HG02870 (cell line): ENCODE results near the gene TPSB2.
"Not testable (repeated sequence)": the region's sequence is repeated elsewhere in the genome, so short reads cannot be mapped to it uniquely, and the experiment has no call there.

Source experiments
- ATAC-seq: cut with Tn5 transposase; IDR thresholded peaks from one replicate; pipeline ENCODE4 v1.9.1; 2021; ENCODE audit warnings: mild to moderate bottlenecking, moderate library complexity; ENCODE audit not compliant: unreplicated experiment

The TPSB2 gene

DNA sequence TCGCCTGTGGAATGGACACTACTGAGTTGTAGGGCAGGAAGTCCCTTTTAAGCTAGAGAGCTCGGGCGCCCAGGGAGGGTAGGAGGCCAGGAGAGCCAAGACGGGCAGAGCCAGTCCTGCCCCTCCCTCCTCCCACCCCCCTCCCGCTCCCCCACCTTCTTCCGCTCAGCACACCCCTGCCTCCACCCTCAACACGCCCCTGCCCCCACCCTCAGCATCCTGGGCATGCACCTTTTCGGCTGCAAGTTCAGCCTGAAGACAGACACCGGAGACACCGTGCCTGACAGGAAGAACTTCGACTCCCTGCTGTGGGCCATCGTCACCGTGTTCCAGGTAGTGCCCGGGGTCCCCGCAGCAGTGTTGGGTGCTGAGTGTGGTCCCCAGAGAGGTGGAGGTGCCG is 23.2 kb downstream of the TPSB2 start:
- no peak for ATAC-seq

DNA sequence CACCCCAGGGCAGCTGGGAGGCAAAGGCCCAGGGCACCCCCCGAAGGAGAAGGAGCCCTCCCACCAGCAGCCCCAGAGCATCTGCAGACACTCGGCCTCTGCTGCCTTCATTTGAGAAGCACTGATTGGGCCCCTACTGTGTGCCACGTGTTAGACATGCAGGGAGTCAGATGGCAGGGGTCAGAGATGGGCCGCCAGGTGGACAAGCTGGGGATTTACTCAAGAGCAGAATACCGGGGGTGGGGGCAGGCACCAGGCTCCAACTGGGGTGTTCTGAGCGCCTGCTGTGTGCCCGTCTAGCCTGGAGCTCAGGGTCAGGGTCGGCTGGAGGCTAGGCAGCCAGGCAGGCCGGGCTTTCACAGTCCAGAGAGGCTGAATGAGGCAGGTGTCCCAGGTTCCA is 23.7 kb downstream of the TPSB2 start:
- ATAC-seq = no peak

- ATAC-seq = no peak
These were observed 25.1 kb downstream of the TPSB2 start for GRCh38 chr16:1204933-1205332.

GRCh38 chr16:1202274-1202673 is 27.7 kb downstream of the TPSB2 start:
- ATAC-seq = no peak

- no peak for ATAC-seq
These were observed 28.5 kb downstream of the TPSB2 start for GRCh38 chr16:1201444-1201843.

GRCh38 chr16:1200014-1200627 is 29.9 kb downstream of the TPSB2 start:
- no peak for ATAC-seq

GRCh38 chr16:1199347-1200013 is 30.5 kb downstream of the TPSB2 start:
- ATAC-seq = no peak

GRCh38 chr16:1198671-1199346 is 31.2 kb downstream of the TPSB2 start:
- ATAC-seq = not testable (repeated sequence)

- ATAC-seq = no peak
These were observed 31.8 kb downstream of the TPSB2 start for GRCh38 chr16:1198194-1198593.

DNA sequence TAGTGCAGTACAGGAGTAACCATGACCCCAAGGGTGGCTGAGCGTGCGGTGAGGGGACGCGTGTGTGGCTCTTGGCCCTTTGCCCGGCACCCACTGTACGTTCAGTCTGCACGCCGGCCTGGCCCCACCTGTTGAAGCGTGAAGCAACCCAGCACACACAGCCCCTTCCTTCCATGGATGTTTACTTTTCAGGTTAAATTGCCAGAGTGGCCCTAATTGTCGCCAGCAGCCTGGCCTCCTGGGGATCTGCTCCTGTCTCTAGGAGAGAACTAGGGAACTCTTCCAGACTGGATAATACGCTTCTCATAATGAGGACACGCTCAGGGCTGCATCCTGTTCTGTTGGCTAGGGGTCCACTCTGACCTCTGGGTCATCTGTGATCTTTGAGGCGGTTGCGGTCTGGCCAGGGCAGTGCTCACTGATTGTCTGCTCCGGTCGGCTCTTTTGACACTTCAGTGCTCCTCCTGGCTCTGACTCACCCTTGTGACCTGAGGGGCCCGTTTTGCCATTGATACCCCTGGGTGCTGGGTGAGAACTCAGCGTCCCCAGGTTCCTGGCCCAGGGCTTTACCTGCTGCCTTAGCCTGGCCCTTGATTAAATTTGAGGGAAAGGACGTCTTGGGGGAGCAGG is 32.6 kb downstream of the TPSB2 start:
- no peak for ATAC-seq

- no peak for ATAC-seq
These were observed 33.5 kb downstream of the TPSB2 start for GRCh38 chr16:1196494-1196893.

GRCh38 chr16:1195393-1195666 is 34.7 kb downstream of the TPSB2 start:
- ATAC-seq = no peak

DNA sequence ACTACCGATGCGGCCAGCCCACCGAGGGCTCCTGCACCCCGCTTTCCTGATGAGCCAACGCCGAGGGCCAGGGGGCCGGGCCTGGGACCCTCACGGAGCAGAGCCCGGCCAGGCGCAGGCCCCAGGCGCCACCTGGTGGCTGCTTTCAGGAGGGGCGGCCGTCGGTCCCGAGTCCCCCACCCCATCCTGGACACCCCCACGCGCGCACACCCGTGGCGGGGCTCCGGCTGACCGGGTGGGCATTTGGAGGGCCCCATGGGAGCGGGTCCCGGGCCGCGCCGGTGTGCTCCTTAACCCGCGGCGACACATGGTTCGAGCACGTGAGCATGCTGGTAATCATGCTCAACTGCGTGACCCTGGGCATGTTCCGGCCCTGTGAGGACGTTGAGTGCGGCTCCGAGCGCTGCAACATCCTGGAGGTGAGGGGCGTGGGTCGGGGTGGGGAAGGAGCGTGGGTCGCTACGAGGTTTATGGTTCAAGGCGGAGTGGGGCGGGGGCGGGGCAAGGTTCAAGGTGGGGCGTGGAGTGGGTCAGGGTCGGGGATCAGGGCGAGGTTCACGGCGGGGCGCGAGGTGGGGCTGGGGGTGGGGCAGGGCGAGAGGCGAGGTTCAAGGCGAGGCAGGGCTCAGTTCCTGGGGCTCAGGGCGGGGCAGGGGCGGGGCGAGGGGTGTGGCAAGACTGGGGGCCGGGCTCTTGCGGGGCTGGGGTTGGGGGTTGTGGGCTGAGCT is 35.2 kb downstream of the TPSB2 start:
- ATAC-seq = no peak

- ATAC-seq = no peak
These were observed 36.0 kb downstream of the TPSB2 start for GRCh38 chr16:1193825-1194581.

DNA sequence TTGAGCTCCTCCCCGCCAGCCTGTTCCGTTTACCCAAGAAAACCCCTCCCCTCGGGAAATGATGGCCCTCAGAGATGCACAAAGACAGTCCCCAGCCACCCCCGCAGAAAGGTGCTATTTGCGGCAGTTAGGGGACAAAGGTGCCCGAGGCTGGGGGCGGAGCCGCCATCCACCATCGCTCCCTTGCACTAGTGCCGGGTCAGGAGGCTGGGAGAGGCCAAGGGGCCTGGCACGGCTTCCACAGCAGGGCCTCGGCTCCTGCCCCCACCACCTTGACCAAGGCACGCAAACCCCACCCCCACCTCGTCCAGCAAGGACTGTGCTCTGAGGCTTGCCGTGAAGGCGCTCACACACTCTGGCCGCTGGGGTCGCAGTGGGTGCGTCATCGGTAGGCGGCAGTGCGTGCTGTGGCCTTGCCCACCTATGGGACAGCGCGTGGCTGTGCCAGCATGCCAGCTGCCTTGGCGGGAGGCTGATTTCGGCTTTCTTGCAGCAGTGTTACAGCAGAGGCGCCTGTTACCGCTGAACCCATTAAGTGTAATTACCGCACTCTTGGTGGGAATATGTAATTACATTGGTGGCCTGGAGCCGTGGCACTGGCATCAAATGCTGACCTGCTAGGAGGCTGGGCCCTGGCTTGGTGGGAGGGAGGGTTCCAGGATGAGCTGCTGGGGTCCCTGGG is 36.7 kb downstream of the TPSB2 start:
- ATAC-seq = no peak

GRCh38 chr16:1192384-1193073 is 37.5 kb downstream of the TPSB2 start:
- ATAC-seq = no peak

DNA sequence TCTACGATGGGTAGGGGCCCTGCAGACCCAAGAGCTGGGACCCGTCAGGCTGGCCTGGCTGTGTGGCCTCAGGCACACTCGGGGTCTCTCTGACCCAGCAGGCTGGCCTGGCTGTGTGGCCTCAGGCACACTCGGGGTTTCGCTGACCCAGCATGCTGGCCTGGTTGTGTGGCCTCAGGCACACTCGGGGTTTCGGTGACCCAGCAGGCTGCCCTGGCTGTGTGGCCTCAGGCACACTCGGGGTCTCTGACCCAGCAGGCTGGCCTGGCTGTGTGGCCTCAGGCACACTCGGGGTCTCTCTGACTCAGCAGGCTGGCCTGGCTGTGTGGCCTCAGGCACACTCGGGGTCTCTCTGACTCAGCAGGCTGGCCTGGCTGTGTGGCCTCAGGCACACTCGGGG is 39.2 kb downstream of the TPSB2 start:
- not testable (repeated sequence) for ATAC-seq

DNA sequence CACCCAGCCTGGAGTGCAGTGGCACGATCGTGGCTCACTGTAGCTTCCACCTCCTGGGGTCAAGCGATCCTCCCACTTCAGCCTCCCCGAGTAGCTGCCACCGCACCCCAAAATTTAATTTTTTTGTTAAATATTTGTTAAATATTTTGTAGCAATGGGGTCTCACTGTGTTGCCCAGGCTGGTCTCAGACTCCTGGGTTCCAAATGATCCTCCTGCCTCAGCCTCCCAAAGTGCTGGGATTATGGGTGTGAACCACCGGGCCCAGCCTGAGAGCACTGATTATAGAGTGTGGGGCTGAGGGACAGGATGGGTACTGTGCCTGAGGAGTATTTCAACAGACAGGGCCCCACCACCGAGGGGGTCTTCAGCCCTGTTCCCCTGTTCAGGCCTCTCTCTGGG is 40.5 kb downstream of the TPSB2 start:
- ATAC-seq = no peak

- ATAC-seq = no peak
These were observed 41.4 kb downstream of the TPSB2 start for GRCh38 chr16:1188432-1189189.
